CD4-positive, alpha-beta T cell treated with Interleukin-12 subunit alpha and Interleukin-12 subunit beta, for 1 hour (primary cell): ENCODE measurements around the gene KIAA1549.
"Not testable (repeated sequence)": the region's sequence is repeated elsewhere in the genome, so short reads cannot be mapped to it uniquely, and the experiment has no call there.

Experiments
- DNase-seq: peaks from one replicate; pipeline ENCODE4 v3.0.0-alpha.2; 2020

Gene KIAA1549

GRCh38 chr7:138940602-138941001, 40.6 kb downstream of the KIAA1549 start:
- DNase-seq = not testable (repeated sequence)

- no peak for DNase-seq
Observed at GRCh38 chr7:138937484-138937883, 43.7 kb downstream of the KIAA1549 start.

GRCh38 chr7:138935465-138936011, 45.7 kb downstream of the KIAA1549 start:
- no peak for DNase-seq

DNA sequence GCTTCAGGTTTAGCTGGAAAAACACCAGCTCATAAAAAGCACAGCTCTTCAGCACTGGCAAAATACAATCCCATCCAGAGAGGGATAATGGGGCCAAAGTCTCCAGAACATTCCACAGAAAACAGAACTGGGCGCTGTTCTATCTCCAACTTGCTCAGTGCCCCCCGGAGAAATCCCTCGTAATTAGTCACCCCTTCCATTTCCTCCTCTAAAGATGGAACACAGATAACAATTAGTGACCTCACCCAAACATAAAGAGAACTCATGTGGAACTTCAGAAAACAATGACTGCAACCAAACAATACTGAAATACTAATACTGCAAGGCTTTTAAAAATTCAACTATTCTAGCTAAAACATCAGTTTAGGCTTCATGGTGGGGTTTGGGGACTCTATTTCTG, 46.3 kb downstream of the KIAA1549 start:
- DNase-seq = no peak

- no peak for DNase-seq
Observed at GRCh38 chr7:138934367-138934766, 46.8 kb downstream of the KIAA1549 start.

DNA sequence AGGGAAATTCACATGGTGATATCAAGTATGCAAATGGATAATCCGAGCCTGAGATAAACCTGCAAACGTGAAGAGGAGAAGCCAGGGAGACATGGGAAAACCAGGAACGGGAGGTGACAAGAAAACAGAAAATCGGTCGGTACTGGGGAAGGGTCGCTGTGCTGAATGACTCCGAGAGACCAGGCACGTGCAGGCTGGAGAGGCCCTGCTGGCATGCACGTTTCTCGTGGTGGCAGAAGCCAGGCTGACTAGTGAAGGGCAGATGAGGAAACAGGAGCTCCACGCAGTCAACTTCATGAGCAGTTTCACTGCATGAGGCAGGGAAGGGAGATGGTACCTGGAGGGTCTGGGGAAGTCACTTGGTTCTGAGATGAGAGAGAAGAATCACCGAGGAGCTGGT, 48.3 kb downstream of the KIAA1549 start:
- no peak for DNase-seq

DNA sequence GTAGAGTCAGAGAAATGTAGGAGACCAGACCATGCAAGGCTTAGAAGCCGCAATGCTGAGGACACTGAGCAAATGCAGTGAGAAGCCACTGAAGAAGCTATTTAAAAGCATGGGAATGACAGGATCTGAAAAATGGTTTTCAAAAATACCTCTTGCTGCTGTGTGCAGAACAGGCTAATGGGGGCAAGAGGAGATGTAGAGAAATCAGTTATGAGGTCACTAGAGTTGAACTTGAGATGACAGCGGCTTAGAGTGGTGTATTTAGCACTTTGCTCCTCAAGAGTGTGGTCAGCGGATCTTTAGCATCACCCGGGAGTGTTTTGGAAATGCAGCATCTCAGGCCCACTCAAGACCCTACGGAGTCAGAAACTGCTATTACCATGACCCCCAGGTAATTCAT, 48.8 kb downstream of the KIAA1549 start:
- no peak for DNase-seq

DNA sequence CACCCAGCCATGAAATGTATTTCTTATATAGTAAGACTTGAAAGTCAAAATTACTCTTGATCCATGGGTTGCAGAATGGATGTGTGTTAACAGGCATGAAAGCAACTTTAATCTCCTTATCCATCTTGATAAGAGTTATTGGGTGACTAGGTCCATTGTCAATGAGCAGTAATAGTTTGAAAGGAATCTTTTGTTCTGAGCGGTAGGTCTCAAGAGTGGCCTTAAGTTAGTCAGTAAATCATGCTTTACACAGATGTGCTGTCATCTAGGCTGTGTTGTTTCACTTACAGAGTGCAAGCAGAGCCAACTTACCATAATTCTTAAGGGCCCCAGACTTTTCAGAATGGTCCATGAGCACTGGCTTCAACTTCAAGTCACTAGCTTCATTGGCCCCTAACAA, 51.2 kb downstream of the KIAA1549 start:
- DNase-seq = no peak

GRCh38 chr7:138926241-138926612, 55.0 kb downstream of the KIAA1549 start:
- DNase-seq = no peak

GRCh38 chr7:138924501-138925225, 56.5 kb downstream of the KIAA1549 start:
- no peak for DNase-seq

GRCh38 chr7:138921277-138921676, 59.9 kb downstream of the KIAA1549 start:
- no peak for DNase-seq

- no peak for DNase-seq
Observed at GRCh38 chr7:138919911-138920310, 61.3 kb downstream of the KIAA1549 start.

- DNase-seq = no peak
Observed at GRCh38 chr7:138919216-138919615, 62.0 kb downstream of the KIAA1549 start.

DNA sequence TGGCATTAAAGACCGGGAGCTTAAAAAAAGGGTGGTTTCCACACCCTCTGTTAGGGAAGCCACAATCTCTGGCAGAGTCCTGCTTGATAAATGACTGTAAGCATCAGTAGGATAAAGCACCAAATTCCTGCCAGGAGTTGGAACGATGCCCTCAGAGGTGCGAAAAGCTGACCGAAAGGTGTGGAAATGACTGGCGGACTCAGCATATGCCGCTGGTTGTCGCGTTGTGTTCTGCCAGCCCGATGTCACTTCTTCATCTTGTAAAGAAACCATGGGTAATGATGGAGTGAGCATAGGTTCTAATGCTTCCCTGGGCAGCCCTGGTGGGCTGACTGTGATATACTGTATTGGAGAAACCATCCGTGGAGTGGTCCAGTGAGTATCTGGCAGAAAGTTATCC, 62.4 kb downstream of the KIAA1549 start:
- no peak for DNase-seq

- DNase-seq = no peak
Observed at GRCh38 chr7:138918176-138918575, 63.0 kb downstream of the KIAA1549 start.

DNA sequence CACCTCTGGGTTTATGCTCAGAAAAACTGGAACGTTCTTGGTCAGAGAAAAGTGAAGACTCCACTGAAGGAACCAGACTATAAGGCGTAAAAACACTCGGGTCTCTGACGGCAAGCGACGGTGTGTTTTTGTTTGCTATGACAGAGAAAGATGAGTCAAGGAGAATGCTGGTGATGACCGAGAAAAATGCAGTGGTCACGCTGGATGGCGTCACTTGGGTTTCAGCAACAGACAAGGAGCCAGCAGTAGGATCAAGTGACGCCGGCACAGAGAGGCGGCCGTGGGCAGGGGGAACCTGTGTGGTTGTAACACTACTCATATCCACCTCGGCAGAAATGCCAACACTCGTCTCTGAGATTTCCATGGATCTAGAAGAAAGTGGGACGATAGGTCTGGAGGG, 63.4 kb downstream of the KIAA1549 start:
- DNase-seq = no peak

DNA sequence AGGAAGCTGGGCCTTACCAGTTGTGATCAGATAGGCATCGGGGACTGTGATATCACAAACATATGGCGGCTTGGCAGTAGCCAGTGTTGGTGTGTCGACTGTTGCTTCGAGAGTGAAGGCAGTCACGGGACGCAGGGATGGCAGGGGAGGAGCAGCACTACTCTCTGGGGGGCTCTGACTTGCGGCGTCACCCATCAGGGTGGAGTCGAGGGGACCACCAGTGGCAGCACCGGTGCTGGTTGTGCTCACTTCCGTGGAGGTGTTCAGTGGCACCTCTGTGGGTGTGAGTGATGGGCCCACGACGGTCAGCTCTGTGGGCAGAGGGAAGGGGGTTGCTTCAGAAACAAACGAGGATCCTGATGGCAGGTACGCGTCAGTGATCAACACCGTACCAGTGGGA, 64.5 kb downstream of the KIAA1549 start:
- no peak for DNase-seq

- no peak for DNase-seq
Observed at GRCh38 chr7:138916275-138916674, 64.9 kb downstream of the KIAA1549 start.

DNA sequence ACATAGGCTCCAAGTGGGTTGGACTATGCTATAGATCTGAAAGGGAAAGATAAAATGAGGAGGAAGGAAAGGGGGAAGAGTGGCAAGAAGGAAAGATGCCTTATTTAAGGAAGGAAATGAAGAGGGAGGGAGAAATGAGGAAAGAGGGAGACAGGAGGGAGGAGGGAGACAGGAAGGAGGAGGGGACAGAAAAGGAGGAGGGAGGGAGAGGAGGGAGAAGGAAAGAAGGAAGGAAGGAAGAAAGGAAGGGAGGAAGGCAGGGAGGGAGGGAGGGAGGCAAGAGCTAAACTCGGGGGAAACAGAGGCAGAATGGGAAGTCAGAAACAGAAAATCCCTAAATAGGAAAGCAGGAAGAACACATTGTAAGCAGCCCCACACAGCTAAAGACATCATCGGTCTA, 67.4 kb downstream of the KIAA1549 start:
- DNase-seq = no peak

GRCh38 chr7:138911007-138911406, 70.2 kb downstream of the KIAA1549 start:
- no peak for DNase-seq

GRCh38 chr7:138907850-138908249, 73.3 kb downstream of the KIAA1549 start:
- DNase-seq = no peak

DNA sequence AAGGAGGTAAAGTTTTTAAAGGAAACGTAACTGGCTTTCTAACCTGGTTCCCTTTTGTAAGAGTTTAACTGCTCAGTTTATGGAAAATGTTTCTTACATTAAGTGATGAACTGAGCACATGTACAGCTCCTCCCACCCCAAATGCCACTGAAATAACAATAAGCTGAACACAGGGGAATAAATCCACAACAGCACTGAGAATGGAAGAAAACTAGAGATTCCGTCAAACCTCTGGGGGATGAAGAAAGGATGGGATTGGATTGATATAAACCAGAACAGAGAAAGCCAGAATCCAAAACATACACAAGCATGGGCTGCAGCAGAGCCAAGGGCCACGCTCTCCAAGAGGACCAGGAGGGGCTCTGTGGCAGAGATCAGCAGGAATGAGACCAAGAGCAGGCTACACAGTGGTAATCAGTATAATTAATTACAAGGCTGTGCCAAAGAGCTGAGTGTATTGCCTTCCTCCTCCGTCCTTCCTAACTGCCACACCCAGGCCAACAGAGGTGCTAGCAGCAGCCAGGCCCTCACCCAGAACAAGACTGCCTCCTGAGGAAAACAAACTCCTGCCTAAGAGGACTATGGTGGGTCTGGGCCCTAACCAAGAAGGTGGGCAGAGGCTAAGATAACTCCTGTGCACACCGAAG, 73.9 kb downstream of the KIAA1549 start:
- DNase-seq = no peak

DNA sequence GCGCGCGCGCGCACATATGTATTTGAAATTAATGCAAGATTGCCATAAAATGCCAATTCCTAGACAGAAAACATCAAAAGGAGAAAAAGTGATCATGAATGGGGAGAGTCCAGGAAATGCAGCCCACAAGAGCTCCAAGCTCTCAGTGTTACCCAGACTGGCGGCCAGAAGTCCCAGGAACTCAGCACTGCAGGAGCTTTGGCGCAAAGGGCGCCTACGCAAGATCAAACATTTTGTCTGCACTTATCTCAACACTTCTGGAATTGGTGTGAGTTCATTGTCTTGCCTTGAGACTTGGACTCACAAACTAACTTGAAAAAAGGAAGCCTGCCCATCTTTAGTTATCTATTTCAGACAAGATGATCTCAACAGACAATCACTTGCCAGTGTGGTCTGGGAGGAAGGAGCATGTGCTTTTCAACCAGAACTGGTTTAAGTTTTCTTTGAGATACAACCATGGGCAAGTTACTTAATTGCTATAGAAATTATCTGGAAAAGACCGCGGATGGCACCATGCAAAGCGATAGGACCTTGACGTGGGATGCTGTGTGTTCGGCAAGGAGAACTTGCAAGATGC, 77.2 kb downstream of the KIAA1549 start:
- no peak for DNase-seq

DNA sequence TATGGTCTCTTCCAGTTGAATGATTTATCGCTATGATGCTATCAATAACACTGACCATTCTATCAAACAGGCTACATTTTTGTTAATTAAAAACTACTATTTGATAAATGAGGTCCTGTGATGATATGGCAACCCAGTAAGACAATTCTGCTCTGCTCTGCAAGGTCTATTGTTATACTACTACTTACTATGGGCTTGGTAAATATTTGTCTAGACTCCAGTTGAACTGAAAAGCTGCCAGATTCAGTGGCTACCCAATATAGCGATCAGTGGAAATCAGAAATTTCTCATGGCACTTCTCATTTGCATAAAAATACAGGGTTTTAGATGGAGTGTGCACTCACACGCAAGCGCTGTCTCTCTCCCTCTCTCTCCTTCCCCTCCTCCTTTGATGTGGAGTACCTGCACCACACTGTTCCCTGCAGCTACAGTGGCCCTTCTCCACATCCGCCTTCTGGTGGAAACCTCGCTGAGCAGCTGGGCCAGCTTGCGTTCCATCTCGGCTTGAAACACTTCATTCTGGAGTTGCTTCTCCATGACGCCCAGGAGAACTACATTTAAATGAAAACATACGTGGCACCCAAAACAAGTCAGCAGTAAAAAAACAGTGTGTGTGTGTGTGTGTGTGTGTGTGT, 77.9 kb downstream of the KIAA1549 start:
- DNase-seq = peak; percentile 76
